Thyroid gland (tissue), 4 donors: Measurements from ENCODE around the gene CCDC201.

Source experiments
- CTCF ChIP-seq, 6 experiments: fragments of 200-600 bp in 3 of 6; fragments of 450-650 bp in 3 of 6; sonication (generic) in 3 of 6; IDR thresholded peaks; one replicate each; pipeline ENCODE4 v1.5.1; 2016 to 2019; ENCODE audit warnings: antibody characterized with exemption in 6 of 6, mild to moderate bottlenecking in 2 of 6, inconsistent platforms in 1 of 6, moderate library complexity in 1 of 6
- POLR2A ChIP-seq, 2 donors: fragments of 450-650 bp; IDR thresholded peaks; one replicate each; pipeline ENCODE4 v1.6.1; 2017; ENCODE audit warnings: antibody characterized with exemption in 2 of 2, mild to moderate bottlenecking in 2 of 2, moderate library complexity in 1 of 2

- TF ChIP-seq CTCF (IDR thresholded peaks at IDR 0.05) (no peak), POLR2A (IDR thresholded peaks at IDR 0.05) (no peak)
These were observed 16.1 kb upstream of the CCDC201 start for GRCh38 chr7:45888993-45889366.
